ENCODE measurements around the gene EPB41L4B. TPM values are rescaled to one million over a fixed set of nuclear protein-coding genes. Genes with fewer than 3 reads are reported as not detected.

Gene EPB41L4B
- total RNA-seq, 2 donors from 2014 or later: 0.27 to 1.1 TPM

DNA sequence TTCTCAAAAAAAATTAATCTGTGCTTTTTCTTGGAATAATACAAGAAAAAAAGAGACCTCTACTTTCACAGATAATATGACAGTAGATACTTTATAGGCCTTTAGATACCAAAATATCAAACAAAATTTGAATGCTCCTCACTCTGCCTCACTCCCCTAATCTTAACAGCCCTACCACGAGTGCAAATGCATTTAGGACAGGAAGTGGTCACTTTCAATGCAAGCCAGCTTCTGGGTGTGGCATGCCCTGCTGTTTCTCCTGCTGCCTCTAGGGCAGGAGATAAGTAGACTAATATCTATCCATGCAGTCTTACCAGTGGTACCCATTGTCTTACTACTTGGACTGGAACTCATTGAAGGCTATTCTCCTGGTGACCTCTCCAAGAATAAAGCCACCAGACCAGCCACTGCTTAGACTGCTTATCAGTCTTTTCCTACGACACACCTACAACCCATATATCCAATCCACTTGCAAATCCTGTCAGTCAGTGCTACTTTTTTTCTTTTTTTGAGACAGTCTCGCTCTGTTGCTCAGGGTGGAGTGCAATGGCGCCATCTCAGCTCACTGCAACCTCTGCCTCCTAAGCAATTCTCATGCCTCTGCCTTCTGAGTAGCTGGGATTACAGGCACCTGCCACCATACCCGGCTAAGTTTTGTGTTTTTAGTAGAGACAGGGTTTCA lies 176.8 kb downstream of the EPB41L4B start:
- no peak for DNase-seq (ENCODE audit: low spot score)
- no peak overlapping the region for H3K4me3 ChIP-seq
- TF ChIP-seq, protein P1, sequence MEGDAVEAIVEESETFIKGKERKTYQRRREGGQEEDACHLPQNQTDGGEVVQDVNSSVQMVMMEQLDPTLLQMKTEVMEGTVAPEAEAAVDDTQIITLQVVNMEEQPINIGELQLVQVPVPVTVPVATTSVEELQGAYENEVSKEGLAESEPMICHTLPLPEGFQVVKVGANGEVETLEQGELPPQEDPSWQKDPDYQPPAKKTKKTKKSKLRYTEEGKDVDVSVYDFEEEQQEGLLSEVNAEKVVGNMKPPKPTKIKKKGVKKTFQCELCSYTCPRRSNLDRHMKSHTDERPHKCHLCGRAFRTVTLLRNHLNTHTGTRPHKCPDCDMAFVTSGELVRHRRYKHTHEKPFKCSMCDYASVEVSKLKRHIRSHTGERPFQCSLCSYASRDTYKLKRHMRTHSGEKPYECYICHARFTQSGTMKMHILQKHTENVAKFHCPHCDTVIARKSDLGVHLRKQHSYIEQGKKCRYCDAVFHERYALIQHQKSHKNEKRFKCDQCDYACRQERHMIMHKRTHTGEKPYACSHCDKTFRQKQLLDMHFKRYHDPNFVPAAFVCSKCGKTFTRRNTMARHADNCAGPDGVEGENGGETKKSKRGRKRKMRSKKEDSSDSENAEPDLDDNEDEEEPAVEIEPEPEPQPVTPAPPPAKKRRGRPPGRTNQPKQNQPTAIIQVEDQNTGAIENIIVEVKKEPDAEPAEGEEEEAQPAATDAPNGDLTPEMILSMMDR (IDR thresholded peaks at IDR 0.05): no peak
- H3K4me1 ChIP-seq (ENCODE audit: control insufficient read depth in 1 of 2, low read depth in 2 of 2): no peaks in the 10 kb centered on the region
- H3K36me3 ChIP-seq: no peaks in the 10 kb centered on the region
- H3K9me3 ChIP-seq: no peaks in the 10 kb centered on the region
- H3K27me3 ChIP-seq (replicated peaks; ENCODE audit: insufficient read depth): no peaks in the 10 kb centered on the region
- ATAC-seq (ENCODE audit: insufficient number of reproducible peaks, low FRiP score, low read depth): no peak
- no peak overlapping the region for H3K27ac ChIP-seq

GRCh38 chr9:109141375-109141774 lies 179.5 kb downstream of the EPB41L4B start:
- H3K27me3 ChIP-seq (replicated peaks; ENCODE audit: insufficient read depth): no peaks in the 10 kb centered on the region
- ATAC-seq (ENCODE audit: insufficient number of reproducible peaks, low FRiP score, low read depth): no peak
- no peak overlapping the region for H3K27ac ChIP-seq
- no peaks in the 10 kb centered on the region for H3K36me3 ChIP-seq
- no peak overlapping the region for H3K4me3 ChIP-seq
- no peaks in the 10 kb centered on the region for H3K9me3 ChIP-seq
- no peaks in the 10 kb centered on the region for H3K4me1 ChIP-seq (ENCODE audit: control insufficient read depth in 1 of 2, low read depth in 2 of 2)
- DNase-seq (ENCODE audit: low spot score): no peak
- TF ChIP-seq, protein P1 (IDR thresholded peaks at IDR 0.05): no peak

DNA sequence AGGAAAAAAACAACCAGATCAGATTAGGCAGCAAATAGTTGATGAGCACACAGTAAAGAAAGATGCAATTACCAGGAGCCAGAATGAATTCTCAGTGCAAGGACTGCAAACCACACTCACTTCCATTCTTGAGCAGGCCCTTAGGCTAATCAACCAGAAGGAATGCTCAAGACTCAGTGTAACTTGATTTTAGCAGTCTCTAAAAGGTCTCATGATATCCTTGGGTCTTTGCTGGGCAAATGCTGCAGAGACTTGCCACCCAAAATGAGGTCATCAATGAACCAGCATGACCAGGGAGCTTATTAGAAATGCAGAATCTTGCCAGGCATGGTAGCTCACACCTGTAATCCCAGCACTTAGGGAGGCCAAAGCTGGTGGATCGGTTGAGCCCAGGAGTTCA lies 181.0 kb downstream of the EPB41L4B start:
- no peaks in the 10 kb centered on the region for H3K4me1 ChIP-seq (ENCODE audit: control insufficient read depth in 1 of 2, low read depth in 2 of 2)
- no peak overlapping the region for H3K4me3 ChIP-seq
- ATAC-seq (ENCODE audit: insufficient number of reproducible peaks, low FRiP score, low read depth) (no peak), DNase-seq (ENCODE audit: low spot score) (no peak)
- no peaks in the 10 kb centered on the region for H3K9me3 ChIP-seq
- no peaks in the 10 kb centered on the region for H3K36me3 ChIP-seq
- H3K27ac ChIP-seq: no peak overlapping the region
- H3K27me3 ChIP-seq (replicated peaks; ENCODE audit: insufficient read depth): no peaks in the 10 kb centered on the region
- TF ChIP-seq, protein P1 (IDR thresholded peaks at IDR 0.05): no peak

- H3K4me1 ChIP-seq (ENCODE audit: control insufficient read depth in 1 of 2, low read depth in 2 of 2): no peaks in the 10 kb centered on the region
- H3K9me3 ChIP-seq: no peaks in the 10 kb centered on the region
- DNase-seq (ENCODE audit: low spot score) (no peak), ATAC-seq (ENCODE audit: insufficient number of reproducible peaks, low FRiP score, low read depth) (no peak)
- H3K36me3 ChIP-seq: no peaks in the 10 kb centered on the region
- TF ChIP-seq, protein P1 (IDR thresholded peaks at IDR 0.05): no peak
- H3K27me3 ChIP-seq (replicated peaks; ENCODE audit: insufficient read depth): no peaks in the 10 kb centered on the region
- no peak overlapping the region for H3K4me3 ChIP-seq
- H3K27ac ChIP-seq: no peak overlapping the region
Observed at GRCh38 chr9:109138421-109138820, 182.4 kb downstream of the EPB41L4B start.

DNA sequence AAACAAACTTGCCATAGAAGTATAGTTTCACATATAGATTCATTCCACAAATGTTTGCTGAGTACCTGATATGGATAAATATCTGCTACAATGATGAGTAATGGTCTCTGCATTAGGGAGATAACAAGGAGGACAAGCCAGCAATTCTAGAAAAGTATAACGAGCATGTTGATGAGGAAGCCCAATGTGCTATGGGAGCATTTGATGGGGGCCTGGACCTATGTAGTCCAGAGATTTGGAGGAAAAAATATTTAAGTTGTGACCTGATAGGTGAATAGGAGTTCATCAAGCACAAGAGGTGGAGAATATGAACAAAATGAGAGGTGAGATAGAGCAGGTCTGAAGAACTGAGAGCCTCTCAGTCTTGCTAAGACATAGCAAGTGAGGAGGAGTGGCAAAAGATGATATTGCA lies 186.7 kb downstream of the EPB41L4B start:
- DNase-seq (ENCODE audit: low spot score) (no peak), ATAC-seq (ENCODE audit: insufficient number of reproducible peaks, low FRiP score, low read depth) (no peak)
- TF ChIP-seq, protein P1 (IDR thresholded peaks at IDR 0.05): no peak
- Histone ChIP-seq H3K4me1 (ENCODE audit: control insufficient read depth in 1 of 2, low read depth in 2 of 2) (no peaks in the 10 kb centered on the region), H3K27ac (no peak overlapping the region), H3K4me3 (no peak overlapping the region), H3K36me3 (no peaks in the 10 kb centered on the region), H3K9me3 (no peaks in the 10 kb centered on the region), H3K27me3 (replicated peaks; ENCODE audit: insufficient read depth) (no peaks in the 10 kb centered on the region)

Measured in thoracic aorta (tissue), 2 donors.